HG03432 (cell line): Measurements from ENCODE around the gene CSAG1.
"Not testable (repeated sequence)": the region's sequence is repeated elsewhere in the genome, so short reads cannot be mapped to it uniquely, and the experiment has no call there.

ENCODE experiments used
- ATAC-seq: cut with Tn5 transposase; IDR thresholded peaks from one replicate; pipeline ENCODE4 v1.9.1; 2021; ENCODE audit warnings: mild to moderate bottlenecking, moderate library complexity; ENCODE audit not compliant: unreplicated experiment

The CSAG1 gene

DNA sequence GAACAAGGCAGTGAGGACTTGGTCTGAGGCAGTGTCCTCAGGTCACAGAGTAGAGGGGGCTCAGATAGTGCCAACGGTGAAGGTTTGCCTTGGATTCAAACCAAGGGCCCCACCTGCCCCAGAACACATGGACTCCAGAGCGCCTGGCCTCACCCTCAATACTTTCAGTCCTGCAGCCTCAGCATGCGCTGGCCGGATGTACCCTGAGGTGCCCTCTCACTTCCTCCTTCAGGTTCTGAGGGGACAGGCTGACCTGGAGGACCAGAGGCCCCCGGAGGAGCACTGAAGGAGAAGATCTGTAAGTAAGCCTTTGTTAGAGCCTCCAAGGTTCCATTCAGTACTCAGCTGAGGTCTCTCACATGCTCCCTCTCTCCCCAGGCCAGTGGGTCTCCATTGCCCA, 33.1 kb downstream of the CSAG1 start:
- not testable (repeated sequence) for ATAC-seq

DNA sequence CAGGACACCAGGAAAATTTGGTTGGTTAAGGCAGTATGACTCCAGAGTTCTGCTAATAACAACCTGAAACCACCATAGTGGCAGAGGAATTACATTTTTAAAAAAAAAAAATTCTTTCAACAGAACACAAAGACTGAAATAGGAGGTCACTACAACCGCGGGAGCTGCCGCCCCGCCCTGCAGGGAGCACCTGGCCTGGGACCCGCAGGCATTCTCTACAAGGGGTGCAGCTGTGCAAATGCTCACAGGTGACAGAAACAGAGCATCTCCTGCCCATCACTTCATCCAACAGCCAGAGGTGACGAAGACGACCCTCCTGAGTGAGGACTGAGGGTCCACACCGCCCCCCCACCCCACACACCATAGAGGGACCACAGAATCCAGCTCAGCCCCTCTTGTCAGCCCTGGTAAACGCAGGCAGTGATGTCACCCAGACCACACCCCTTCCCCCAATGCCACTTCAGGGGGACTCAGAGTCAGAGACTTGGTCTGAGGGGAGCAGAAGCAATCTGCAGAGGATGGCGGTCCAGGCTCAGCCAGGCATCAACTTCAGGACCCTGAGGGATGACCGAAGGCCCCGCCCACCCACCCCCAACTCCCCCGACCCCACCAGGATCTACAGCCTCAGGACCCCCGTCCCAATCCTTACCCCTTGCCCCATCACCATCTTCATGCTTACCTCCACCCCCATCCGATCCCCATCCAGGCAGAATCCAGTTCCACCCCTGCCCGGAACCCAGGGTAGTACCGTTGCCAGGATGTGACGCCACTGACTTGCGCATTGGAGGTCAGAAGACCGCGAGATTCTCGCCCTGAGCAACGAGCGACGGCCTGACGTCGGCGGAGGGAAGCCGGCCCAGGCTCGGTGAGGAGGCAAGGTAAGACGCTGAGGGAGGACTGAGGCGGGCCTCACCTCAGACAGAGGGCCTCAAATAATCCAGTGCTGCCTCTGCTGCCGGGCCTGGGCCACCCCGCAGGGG, 35.3 kb downstream of the CSAG1 start, which contains the start of gene MAGEA3:
MAGEA3 (plus strand) TSS at position 843 of the 980 bp plus-strand sequence. CDS start 2,039 bp downstream, outside the sequence.
- not testable (repeated sequence) for ATAC-seq

DNA sequence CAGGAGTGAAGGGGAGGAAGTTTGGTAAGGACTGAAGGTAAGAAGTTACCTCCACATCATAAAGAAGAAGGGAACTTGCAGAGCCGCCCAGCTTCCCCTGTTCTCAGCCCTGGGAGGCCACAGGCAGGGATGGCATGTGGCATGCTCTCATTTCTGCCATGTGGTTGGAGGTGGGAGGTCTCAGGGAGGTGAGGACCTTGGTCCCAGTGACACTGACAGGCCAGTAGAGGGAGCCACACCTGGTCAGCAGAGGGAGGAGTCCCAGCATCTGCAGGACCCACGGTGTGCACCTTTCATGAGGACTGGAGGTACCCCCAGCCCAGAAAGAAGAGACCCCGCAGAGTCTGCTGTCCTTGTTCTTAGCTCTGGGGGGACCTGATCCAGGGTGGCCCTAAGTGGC, 52.5 kb downstream of the CSAG1 start:
- not testable (repeated sequence) for ATAC-seq
